ENCODE results near the gene UPF2. TPM values are rescaled to one million over a fixed set of nuclear protein-coding genes. Genes with fewer than 3 reads are reported as not detected.
"Not testable (repeated sequence)": the region's sequence is repeated elsewhere in the genome, so short reads cannot be mapped to it uniquely, and the experiment has no call there.

Gene UPF2
- total RNA-seq, 2 donors from 2014 or later: 15.3 to 19.5 TPM

GRCh38 chr10:12045596-12045995, 3.0 kb upstream of the UPF2 start:
- intact Hi-C loops (cut with DNase I): no loop called here
- no peak for DNase-seq (ENCODE audit: low spot score)

GRCh38 chr10:12042409-12042796, 206 bp downstream of the UPF2 start:
- intact Hi-C loops (cut with DNase I): no loop called here
- no peak for DNase-seq (ENCODE audit: low spot score)

GRCh38 chr10:12041766-12042408, 722 bp downstream of the UPF2 start:
- peak; percentile 85 for DNase-seq (ENCODE audit: low spot score)
- intact Hi-C loops (cut with DNase I): no loop called here

- intact Hi-C loops (cut with DNase I): no loop called here
- DNase-seq (ENCODE audit: low spot score): no peak
Measured at GRCh38 chr10:12036073-12036655, 6.4 kb downstream of the UPF2 start.

DNA sequence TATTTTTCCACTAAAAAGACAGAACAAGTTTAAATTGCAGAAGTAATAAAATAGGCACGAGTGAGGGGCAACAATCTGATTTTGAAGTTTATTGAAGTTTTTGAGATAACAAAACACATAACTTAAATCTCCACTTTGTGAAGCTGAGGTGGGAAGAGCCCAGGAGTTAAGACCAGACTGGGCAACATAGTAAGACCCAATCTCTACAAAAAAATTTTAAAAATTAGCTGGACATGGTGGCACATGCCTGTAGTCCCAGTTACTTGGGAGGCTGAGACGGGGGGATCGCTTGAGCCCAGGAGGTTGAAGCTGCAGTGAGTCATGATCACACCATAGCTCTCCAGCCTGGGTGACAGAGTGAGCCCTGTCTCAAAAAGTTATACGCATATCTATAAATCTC, 11.2 kb downstream of the UPF2 start:
- DNase-seq (ENCODE audit: low spot score): no peak
- intact Hi-C loops (cut with DNase I): no loop called here

DNA sequence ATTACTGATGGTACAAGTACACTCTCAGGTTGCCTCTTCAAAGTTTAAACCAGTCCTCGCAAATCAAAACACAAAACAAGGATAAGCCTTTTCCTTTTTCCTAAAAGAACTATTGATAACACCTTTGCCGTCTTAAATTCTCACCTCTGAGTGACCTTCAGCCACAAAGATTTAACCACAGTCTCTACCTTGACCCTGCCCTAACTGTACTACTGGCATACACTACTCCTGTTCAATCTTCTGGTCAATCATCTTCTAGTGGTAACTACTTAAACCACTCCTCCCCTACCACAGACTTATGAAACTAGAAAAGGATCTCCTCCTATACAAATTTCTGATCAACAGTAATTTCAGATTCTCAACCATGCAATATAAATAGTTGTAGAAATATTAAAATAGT, 15.1 kb downstream of the UPF2 start:
- intact Hi-C loops (cut with DNase I): no loop called here
- DNase-seq (ENCODE audit: low spot score): no peak

DNA sequence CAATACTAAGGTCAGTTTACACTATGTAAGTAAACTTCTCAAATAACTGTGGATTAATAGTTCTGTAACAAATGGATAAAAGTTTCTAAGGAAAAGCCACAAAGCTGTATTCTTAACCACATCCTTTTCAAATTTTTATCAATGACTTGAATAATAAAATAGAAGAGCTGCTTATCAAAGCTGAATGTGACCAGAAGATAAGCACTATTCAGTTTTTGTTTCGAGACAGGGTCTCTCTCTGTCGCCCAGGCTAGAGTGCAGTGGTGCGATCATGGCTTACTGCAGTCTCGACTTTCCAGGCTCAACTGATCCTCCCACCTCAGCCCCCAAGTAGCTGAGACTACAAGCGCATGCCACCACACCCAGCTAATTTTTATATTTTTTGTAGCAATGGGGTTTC, 17.0 kb downstream of the UPF2 start:
- intact Hi-C loops (cut with DNase I): no loop called here
- no peak for DNase-seq (ENCODE audit: low spot score)

GRCh38 chr10:12022580-12023257, 19.9 kb downstream of the UPF2 start:
- no peak for DNase-seq (ENCODE audit: low spot score)
- intact Hi-C loops (cut with DNase I): no loop called here

DNA sequence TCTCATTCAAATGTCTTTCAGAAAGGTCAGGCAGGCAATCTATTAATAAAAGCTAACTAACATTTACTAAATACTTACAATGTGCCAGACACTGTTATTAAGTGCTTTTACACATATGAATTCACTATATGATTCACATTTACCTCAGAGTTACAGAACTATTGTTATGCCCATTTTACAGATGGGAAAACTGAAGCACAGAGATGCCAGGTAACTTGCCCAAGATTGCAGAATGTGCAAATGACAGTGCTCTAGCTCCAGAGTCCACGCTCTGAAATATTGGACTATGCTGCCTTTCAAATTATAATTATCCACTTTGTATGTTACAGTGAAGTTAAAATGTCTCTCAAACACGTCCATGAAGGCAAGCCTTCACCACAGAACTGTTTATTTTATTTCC, 22.0 kb downstream of the UPF2 start:
- no peak for DNase-seq (ENCODE audit: low spot score)
- intact Hi-C loops (cut with DNase I): no loop called here

DNA sequence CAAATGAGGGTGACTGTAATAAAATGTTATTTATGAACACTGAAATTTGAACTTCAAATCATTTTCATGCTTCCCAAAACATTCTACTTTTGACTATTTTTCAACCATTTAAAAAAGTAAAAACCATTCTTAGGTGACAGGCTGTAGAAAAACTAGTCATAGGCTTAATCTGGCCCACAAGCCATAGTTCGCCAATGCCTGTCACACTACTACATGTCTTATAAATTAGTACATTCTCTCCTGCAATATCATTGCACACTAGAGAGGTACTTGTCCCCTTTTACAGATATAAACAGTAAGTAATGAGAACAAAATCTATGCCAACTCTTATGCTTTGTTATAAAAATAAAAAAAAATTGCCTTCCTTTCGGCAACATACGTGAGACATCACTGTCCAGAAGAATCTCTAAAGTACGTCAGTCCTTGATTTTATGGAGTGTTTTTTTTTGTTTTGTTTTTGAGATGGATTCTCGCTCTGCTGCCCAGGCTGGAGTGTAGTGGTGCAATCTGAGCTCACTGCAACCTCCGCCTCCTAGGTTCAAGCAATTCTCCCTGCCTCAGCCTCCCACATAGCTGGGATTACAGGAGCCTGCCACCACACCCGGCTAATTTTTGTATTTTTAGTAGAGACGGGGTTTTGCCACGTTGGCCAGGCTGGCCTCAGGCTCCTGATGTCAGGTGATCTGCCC, 23.2 kb downstream of the UPF2 start:
- no peak for DNase-seq (ENCODE audit: low spot score)
- intact Hi-C loops (cut with DNase I): no loop called here

- intact Hi-C loops (cut with DNase I): no loop called here
- no peak for DNase-seq (ENCODE audit: low spot score)
Measured at GRCh38 chr10:12018438-12019282, 23.9 kb downstream of the UPF2 start.

GRCh38 chr10:12013926-12014325, 28.7 kb downstream of the UPF2 start:
- intact Hi-C loops (cut with DNase I): no loop called here
- DNase-seq (ENCODE audit: low spot score): no peak

DNA sequence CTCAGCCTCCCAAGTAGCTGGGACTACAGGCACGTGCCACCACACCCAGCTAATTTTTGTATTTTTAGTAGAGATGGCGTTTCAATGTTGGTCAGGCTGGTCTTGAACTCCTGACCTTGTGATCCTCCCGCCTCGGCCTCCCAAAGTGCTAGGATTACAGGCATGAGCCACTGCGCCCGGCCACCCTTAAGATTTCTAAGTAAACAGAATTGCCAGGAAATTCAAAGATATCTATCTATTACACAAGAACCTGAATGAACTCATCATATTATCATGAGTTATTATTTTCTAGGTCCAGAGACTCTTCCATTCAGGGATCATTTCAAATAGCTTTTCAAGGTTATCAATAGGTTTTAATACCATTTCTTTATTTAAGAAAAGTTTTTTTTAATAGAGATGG, 29.2 kb downstream of the UPF2 start:
- intact Hi-C loops (cut with DNase I): not testable (repeated sequence)

GRCh38 chr10:12010353-12010752, 32.3 kb downstream of the UPF2 start:
- intact Hi-C loops (cut with DNase I): no loop called here
- DNase-seq (ENCODE audit: low spot score): no peak

More for the DNA sequence above, 29.2 kb downstream of the UPF2 start:
- DNase-seq (ENCODE audit: low spot score): not testable (repeated sequence)

DNA sequence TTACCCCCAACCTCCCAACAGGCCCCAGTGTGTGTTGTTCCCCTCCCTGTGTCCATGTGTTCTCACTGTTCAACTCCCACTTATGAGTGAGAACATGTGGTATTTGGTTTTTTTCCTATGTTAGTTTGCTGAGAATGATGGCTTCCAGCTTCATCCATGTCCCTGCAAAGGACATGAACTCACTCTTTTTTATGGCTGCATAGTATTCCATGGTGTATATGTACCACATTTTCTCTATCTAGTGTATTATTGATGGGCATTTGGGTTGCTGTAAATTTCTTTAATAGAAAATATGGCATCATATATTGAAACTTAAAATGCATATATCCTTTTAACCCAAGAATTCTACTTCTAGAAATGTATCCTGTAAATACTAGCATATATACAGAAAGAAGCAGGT, 33.8 kb downstream of the UPF2 start:
- DNase-seq (ENCODE audit: low spot score); intact Hi-C loops (cut with DNase I): not testable (repeated sequence)

DNA sequence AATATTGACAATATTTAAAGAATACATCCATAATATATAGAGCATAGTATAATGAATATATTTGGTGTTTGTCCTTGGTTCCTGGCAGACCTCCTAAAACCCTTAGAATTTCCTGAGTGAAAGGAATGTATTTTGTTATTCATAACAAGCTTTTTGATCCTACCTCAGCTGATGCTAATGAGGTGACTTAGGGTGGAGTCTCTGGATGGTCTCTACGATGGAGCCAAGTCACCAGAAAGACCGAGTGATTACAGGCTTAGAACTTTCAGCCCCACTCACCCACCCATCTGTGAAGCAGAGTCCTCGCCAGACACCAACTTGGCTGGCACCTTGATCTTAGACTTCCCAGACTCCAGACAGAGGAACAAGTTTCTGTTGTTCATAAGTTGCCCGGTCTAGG, 35.9 kb downstream of the UPF2 start:
- intact Hi-C loops (cut with DNase I): no loop called here
- no peak for DNase-seq (ENCODE audit: low spot score)

DNA sequence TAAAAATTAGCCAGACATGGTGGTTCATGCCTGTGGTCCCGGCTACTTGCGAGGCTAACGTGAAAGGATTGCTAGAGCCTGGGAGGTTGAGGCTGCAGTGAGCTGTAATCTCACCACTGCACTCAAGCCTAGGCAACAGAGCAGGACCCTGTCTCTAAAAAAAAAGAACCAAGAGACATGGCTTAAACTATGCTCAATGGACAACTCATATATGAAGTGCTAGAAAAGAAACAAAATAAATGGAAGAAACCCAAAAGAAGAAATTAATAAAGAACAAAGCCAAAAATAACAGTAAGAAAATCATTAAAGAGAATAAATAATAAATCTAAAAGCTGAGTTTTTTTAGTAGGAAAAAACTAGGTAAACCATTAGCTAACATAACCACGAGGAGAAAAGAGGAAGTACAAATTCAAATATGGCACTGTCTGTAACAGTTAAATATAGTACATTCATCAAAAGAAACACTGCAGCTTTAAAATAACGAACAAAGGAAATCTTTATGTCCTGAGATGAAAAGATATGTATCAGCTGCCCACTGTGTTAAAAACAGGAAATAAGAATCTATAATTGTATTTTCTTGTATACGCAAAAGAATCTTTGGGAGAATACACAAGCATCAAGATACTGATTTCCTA, 48.7 kb downstream of the UPF2 start:
- no peak for DNase-seq (ENCODE audit: low spot score)
- intact Hi-C loops (cut with DNase I): no loop called here

DNA sequence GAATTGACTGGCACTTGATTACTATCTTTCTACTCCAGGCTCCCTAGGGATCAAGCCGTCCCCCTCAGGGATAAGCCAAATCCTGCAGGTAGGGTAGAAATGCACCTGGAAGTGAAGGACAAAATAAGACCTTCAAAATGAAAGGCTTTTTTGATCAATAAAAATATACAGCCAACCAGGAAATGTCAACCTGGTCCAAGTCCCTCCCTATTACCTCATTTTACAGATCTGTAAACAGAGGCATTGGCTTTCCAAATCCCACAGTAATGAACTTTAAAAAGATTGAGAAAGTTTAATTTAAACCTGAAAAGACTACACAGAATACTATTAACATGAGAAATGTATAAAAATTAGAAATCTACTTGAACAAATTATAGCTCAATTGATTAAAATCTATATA, 53.7 kb downstream of the UPF2 start:
- intact Hi-C loops (cut with DNase I): loop anchor here in 1 of 2 donors (10.0 kb wide), 1 partner anchor 204 kb away; no protein-coding TSS in a partner anchor

More for the DNA sequence above, 53.7 kb downstream of the UPF2 start:
- DNase-seq (ENCODE audit: low spot score): no peak

Data from posterior vena cava (tissue), 2 donors.